Lung (tissue), 12 donors: ENCODE measurements around the gene AFAP1L2. TPM values are rescaled to one million over a fixed set of nuclear protein-coding genes. Genes with fewer than 3 reads are reported as not detected.

ENCODE experiments used
- ATAC-seq: fragments of 200-7000 bp; cut with Tn5 transposase; one replicate; pipeline ENCODE4 v1.9.1; 2020; ENCODE audit warnings: moderate number of reproducible peaks; ENCODE audit not compliant: insufficient read depth, low FRiP score
- DNase-seq, 3 donors: peaks; one replicate each; pipeline ENCODE4 v3.0.0-alpha.2; 2013 to 2017
- H3K27ac ChIP-seq, 2 donors: one replicate each; pipeline ENCODE4 v1.5.1; 2013; ENCODE audit warnings: mild to moderate bottlenecking in 2 of 2, moderate library complexity in 2 of 2, control low read depth in 1 of 2, inconsistent platforms in 1 of 2, low read depth in 1 of 2, low read length in 1 of 2
- H3K27me3 ChIP-seq, 3 donors: one replicate each; pipeline ENCODE4 v1.5.1; 2013; ENCODE audit warnings: low read length in 2 of 3; ENCODE audit not compliant: control insufficient read depth in 3 of 3, insufficient read depth in 3 of 3
- H3K36me3 ChIP-seq, 4 donors: one replicate each; pipeline ENCODE4 v1.5.1; 2013; ENCODE audit warnings: low read length in 4 of 4, mild to moderate bottlenecking in 1 of 4, moderate library complexity in 1 of 4; ENCODE audit not compliant: control insufficient read depth in 4 of 4, insufficient read depth in 4 of 4
- H3K4me1 ChIP-seq, 5 donors: one replicate each; pipeline ENCODE4 v1.5.1; 2013; ENCODE audit warnings: low read length in 5 of 5, mild to moderate bottlenecking in 2 of 5, moderate library complexity in 1 of 5; ENCODE audit not compliant: control insufficient read depth in 5 of 5, insufficient read depth in 5 of 5
- H3K4me3 ChIP-seq: one replicate; pipeline ENCODE4 v1.5.1; 2013; ENCODE audit warnings: mild to moderate bottlenecking, control low read depth, moderate library complexity
- H3K9ac ChIP-seq, 2 donors: one replicate each; pipeline ENCODE4 v1.5.1; 2013; ENCODE audit warnings: low read length in 2 of 2, control low read depth in 1 of 2; ENCODE audit not compliant: insufficient read depth in 1 of 2
- H3K9me3 ChIP-seq, 4 donors: one replicate each; pipeline ENCODE4 v1.5.1; 2013; ENCODE audit warnings: low read length in 3 of 4, mild to moderate bottlenecking in 1 of 4, moderate library complexity in 1 of 4; ENCODE audit not compliant: control insufficient read depth in 4 of 4, insufficient read depth in 3 of 4
- CTCF ChIP-seq: IDR thresholded peaks from 2 replicates; pipeline ENCODE4 v1.5.1; 2012; ENCODE audit warnings: mild to moderate bottlenecking; ENCODE audit errors: control extremely low read depth, extremely low read depth
- WGBS, 2 donors: extraction: QIAGEN DNeasy Blood & Tissue Kit; methylation state at CpG; one replicate each; pipeline ENCODE4 v1.1.7; 2013; 5-methylcytosine and 5-hydroxymethylcytosine counted together
- polyA plus RNA-seq, 2 donors: library from polyadenylated mRNA; stranded (reverse); fragments of 200-250 nt; gene quantifications; one replicate each; pipeline ENCODE4 v1.2.1, GENCODE V29; 2013
- total RNA-seq, 2 donors: library from RNA; depleted of rRNA in 1 of 2; stranded (reverse); fragments of >200 nt in 1 of 2; gene quantifications; one replicate each; pipeline ENCODE4 v1.2.1, GENCODE V29; 2014 to 2021
- donor health status: control.
- donor health status: control.
- donor health status: Bipolar disorder and iron deficiency.
- donor health status: healthy.
- donor health status: DM: yes; HTN: yes; CAD: no.

Gene AFAP1L2
- total and polyA plus RNA-seq, 4 donors: 2.0 to 21.0 (median 5.8) TPM

GRCh38 chr10:114357515-114357996, 46.7 kb downstream of the AFAP1L2 start:
- H3K27me3 ChIP-seq: no peaks in the 10 kb centered on the region
- WGBS, 2 donors: 58 to 65% methylated on average over 2 of the region's 2 CpGs
- no peak overlapping the region for H3K27ac ChIP-seq
- H3K36me3 ChIP-seq: peaks cover 0 to 3% (median 0%) of the 10 kb centered on the region in 4 donors
- no peak for TF ChIP-seq CTCF
- no peak overlapping the region for H3K4me3 ChIP-seq
- H3K4me1 ChIP-seq: peaks cover 0 to 38% (median 3%) of the 10 kb centered on the region in 5 donors
- ATAC-seq (no peak), DNase-seq (peak in 2 of 3 donors; percentile 24 to 33)
- H3K9ac ChIP-seq: no peak overlapping the region
- H3K9me3 ChIP-seq: no peaks in the 10 kb centered on the region

GRCh38 chr10:114356751-114357514, 47.4 kb downstream of the AFAP1L2 start:
- DNase-seq (peak in 2 of 3 donors; percentile 47 to 61), ATAC-seq (no peak)
- WGBS, 2 donors: 29 to 49% methylated on average over 3 of the region's 3 CpGs
- Histone ChIP-seq H3K36me3 (peaks cover 0 to 3% (median 0%) of the 10 kb centered on the region in 4 donors), H3K27ac (no peak overlapping the region), H3K9ac (no peak overlapping the region), H3K4me1 (peaks cover 0 to 38% (median 3%) of the 10 kb centered on the region in 5 donors), H3K4me3 (no peak overlapping the region), H3K9me3 (no peaks in the 10 kb centered on the region), H3K27me3 (no peaks in the 10 kb centered on the region)
- no peak for TF ChIP-seq CTCF

GRCh38 chr10:114356126-114356525, 48.2 kb downstream of the AFAP1L2 start:
- DNase-seq (peak in 2 of 3 donors; percentile 71 to 82), ATAC-seq (no peak)
- Histone ChIP-seq H3K9ac (no peak overlapping the region), H3K4me3 (no peak overlapping the region), H3K27ac (no peak overlapping the region), H3K36me3 (peaks cover 0 to 3% (median 0%) of the 10 kb centered on the region in 4 donors), H3K9me3 (no peaks in the 10 kb centered on the region), H3K27me3 (no peaks in the 10 kb centered on the region), H3K4me1 (peaks cover 3 to 44% (median 4%) of the 10 kb centered on the region in 5 donors)
- TF ChIP-seq CTCF: no peak
- 60 to 75% methylated on average over 4 of the region's 4 CpGs for WGBS, 2 donors
